Neural progenitor cell (in vitro differentiated cells): ENCODE measurements around the gene NTPCR. TPM values are rescaled to one million over a fixed set of nuclear protein-coding genes. Genes with fewer than 3 reads are reported as not detected.

Experiments
- DNase-seq: peaks from one replicate; pipeline ENCODE4 v3.0.0-alpha.2; 2016; ENCODE audit warnings: low spot score
- H2AFZ ChIP-seq: fragments of 200-600 bp; sonication (generic); replicated peaks from 2 replicates; pipeline ENCODE4 v1.6.1; 2016; ENCODE audit warnings: antibody characterized with exemption
- H3F3A ChIP-seq: fragments of 200-600 bp; sonication (generic); 2 replicates; pipeline ENCODE4 v1.6.1; 2016; ENCODE audit warnings: antibody characterized with exemption, low read depth
- H3K27ac ChIP-seq: fragments of 200-600 bp; sonication (generic); 2 replicates; pipeline ENCODE4 v1.5.1; 2016; ENCODE audit warnings: mild to moderate bottlenecking
- H3K27me3 ChIP-seq: fragments of 200-600 bp; sonication (generic); 2 replicates; pipeline ENCODE4 v1.6.1; 2016; ENCODE audit warnings: mild to moderate bottlenecking, moderate library complexity
- H3K36me3 ChIP-seq: fragments of 200-600 bp; sonication (generic); 2 replicates; pipeline ENCODE4 v1.5.1; 2016
- H3K4me1 ChIP-seq: fragments of 200-600 bp; sonication (generic); 2 replicates; pipeline ENCODE4 v1.6.1; 2016; ENCODE audit warnings: mixed run types
- H3K4me2 ChIP-seq: fragments of 200-600 bp; sonication (generic); 2 replicates; pipeline ENCODE4 v1.6.1; 2016
- H3K4me3 ChIP-seq: fragments of 200-600 bp; sonication (generic); 2 replicates; pipeline ENCODE4 v1.5.1; 2016
- H3K79me2 ChIP-seq: fragments of 200-600 bp; sonication (generic); 2 replicates; pipeline ENCODE4 v1.6.1; 2016; ENCODE audit warnings: low read depth
- H3K9ac ChIP-seq: fragments of 200-600 bp; sonication (generic); 2 replicates; pipeline ENCODE4 v1.6.1; 2016
- H3K9me3 ChIP-seq: fragments of 200-600 bp; sonication (generic); 2 replicates; pipeline ENCODE4 v1.5.1; 2016; ENCODE audit warnings: low read depth
- H4K20me1 ChIP-seq: fragments of 200-600 bp; sonication (generic); 2 replicates; pipeline ENCODE4 v1.6.1; 2016; ENCODE audit warnings: low read depth
- H3K27ac Mint-ChIP-seq: 3 replicates; pipeline ENCODE4 v1.8.0; 2021; ENCODE audit warnings: mixed read lengths
- H3K27me3 Mint-ChIP-seq: 2 replicates; pipeline ENCODE4 v1.8.0; 2022; ENCODE audit warnings: low read depth, mild to moderate bottlenecking, inconsistent platforms, moderate library complexity, mixed read lengths; ENCODE audit not compliant: insufficient read depth
- H3K36me3 Mint-ChIP-seq: 3 replicates; pipeline ENCODE4 v1.8.0; 2021; ENCODE audit warnings: mixed read lengths
- H3K4me1 Mint-ChIP-seq: 3 replicates; pipeline ENCODE4 v1.8.0; 2021; ENCODE audit warnings: mixed read lengths
- H3K4me3 Mint-ChIP-seq: 3 replicates; pipeline ENCODE4 v1.8.0; 2021; ENCODE audit warnings: mild to moderate bottlenecking, moderate library complexity, mixed read lengths
- H3K9me3 Mint-ChIP-seq: 3 replicates; pipeline ENCODE4 v1.8.0; 2020; ENCODE audit warnings: mixed read lengths
- CTCF ChIP-seq: fragments of 200-600 bp; sonication (generic); IDR thresholded peaks from 2 replicates; pipeline ENCODE4 v1.5.1; 2017; ENCODE audit warnings: antibody characterized with exemption, mild to moderate bottlenecking
- EZH2 ChIP-seq: fragments of 200-600 bp; sonication (generic); IDR thresholded peaks from 2 replicates; pipeline ENCODE4 v1.6.1; 2017; ENCODE audit warnings: antibody characterized with exemption, mild to moderate bottlenecking, moderate library complexity
- EZH2phosphoT487 ChIP-seq: fragments of 200-600 bp; sonication (generic); IDR thresholded peaks from 2 replicates; pipeline ENCODE4 v1.6.1; 2017; ENCODE audit warnings: antibody characterized with exemption
- total RNA-seq: library from RNA; depleted of rRNA; stranded (reverse); fragments of >200 nt; gene quantifications from 2 replicates; pipeline ENCODE4 v1.2.3, GENCODE V29; 2015; ENCODE audit warnings: low replicate concordance

Gene NTPCR
- total RNA-seq, 1 donor from 2014 or later: 65.7 TPM

GRCh38 chr1:232951605-232952004, 1.2 kb downstream of the NTPCR start:
- H3K4me2 ChIP-seq: peak overlapping the region; percentile 90
- no peaks in the 10 kb centered on the region for H3K27me3 ChIP-seq
- TF ChIP-seq EZH2phosphoT487: no peak
- no peak for TF ChIP-seq CTCF
- no peak for TF ChIP-seq EZH2
- H3K27ac Mint-ChIP-seq: no peak overlapping the region
- peaks cover 4% of the 10 kb centered on the region for H3K27me3 Mint-ChIP-seq
- H3F3A ChIP-seq: no peaks in the 10 kb centered on the region
- peaks cover 13% of the 10 kb centered on the region for H3K36me3 Mint-ChIP-seq
- H3K9me3 Mint-ChIP-seq: no peaks in the 10 kb centered on the region
- H3K4me3 ChIP-seq: peak overlapping the region; percentile 89
- DNase-seq: no peak
- no peaks in the 10 kb centered on the region for H3K9me3 ChIP-seq
- H3K79me2 ChIP-seq: peaks cover 62% of the 10 kb centered on the region
- H4K20me1 ChIP-seq: peaks cover 3% of the 10 kb centered on the region
- no peak overlapping the region for H3K27ac ChIP-seq
- peaks cover 18% of the 10 kb centered on the region for H3K4me1 ChIP-seq
- H3K36me3 ChIP-seq: no peaks in the 10 kb centered on the region
- no peak overlapping the region for H2AFZ ChIP-seq
- peak overlapping the region; percentile 98 for H3K4me3 Mint-ChIP-seq
- H3K4me1 Mint-ChIP-seq: peaks cover 39% of the 10 kb centered on the region
- no peak overlapping the region for H3K9ac ChIP-seq

- Histone ChIP-seq H3K27ac (no peak overlapping the region), H4K20me1 (peaks cover 3% of the 10 kb centered on the region), H3K4me2 (peak overlapping the region; percentile 90), H3K4me1 (peaks cover 18% of the 10 kb centered on the region), H3K4me3 (peak overlapping the region; percentile 89), H3K79me2 (peaks cover 65% of the 10 kb centered on the region), H3K9ac (no peak overlapping the region), H3F3A (no peaks in the 10 kb centered on the region), H2AFZ (no peak overlapping the region), H3K36me3 (peaks cover 12% of the 10 kb centered on the region), H3K27me3 (no peaks in the 10 kb centered on the region), H3K9me3 (no peaks in the 10 kb centered on the region)
- H3K27ac Mint-ChIP-seq: no peak overlapping the region
- peaks cover 22% of the 10 kb centered on the region for H3K36me3 Mint-ChIP-seq
- H3K4me3 Mint-ChIP-seq: peak overlapping the region; percentile 98
- TF ChIP-seq CTCF (peak; percentile 68), EZH2 (no peak)
- H3K9me3 Mint-ChIP-seq: peaks cover 3% of the 10 kb centered on the region
- peak; percentile 83 for DNase-seq
- peaks cover 39% of the 10 kb centered on the region for H3K4me1 Mint-ChIP-seq
- peaks cover 4% of the 10 kb centered on the region for H3K27me3 Mint-ChIP-seq
These were observed 2.4 kb downstream of the NTPCR start for GRCh38 chr1:232952514-232953499.

GRCh38 chr1:232954594-232955365, 4.4 kb downstream of the NTPCR start:
- no peak overlapping the region for H3K4me3 ChIP-seq
- H2AFZ ChIP-seq: no peak overlapping the region
- H3K4me1 ChIP-seq: peaks cover 18% of the 10 kb centered on the region
- peaks cover 65% of the 10 kb centered on the region for H3K79me2 ChIP-seq
- no peak for DNase-seq
- no peaks in the 10 kb centered on the region for H3K9me3 ChIP-seq
- no peak overlapping the region for H3K27ac ChIP-seq
- H3K4me1 Mint-ChIP-seq: peaks cover 28% of the 10 kb centered on the region
- no peak overlapping the region for H3K4me2 ChIP-seq
- no peak overlapping the region for H3K4me3 Mint-ChIP-seq
- peaks cover 3% of the 10 kb centered on the region for H4K20me1 ChIP-seq
- peaks cover 40% of the 10 kb centered on the region for H3K36me3 Mint-ChIP-seq
- H3K9me3 Mint-ChIP-seq: peaks cover 10% of the 10 kb centered on the region
- no peak overlapping the region for H3K9ac ChIP-seq
- no peak overlapping the region for H3K27ac Mint-ChIP-seq
- peaks cover 16% of the 10 kb centered on the region for H3K36me3 ChIP-seq
- TF ChIP-seq EZH2: no peak
- no peak for TF ChIP-seq EZH2phosphoT487
- TF ChIP-seq CTCF: no peak
- H3K27me3 Mint-ChIP-seq: peaks cover 4% of the 10 kb centered on the region
- H3F3A ChIP-seq: no peaks in the 10 kb centered on the region
- no peaks in the 10 kb centered on the region for H3K27me3 ChIP-seq
